Upper lobe of left lung (tissue), 6 donors: ENCODE results near the gene F7. TPM values are rescaled to one million over a fixed set of nuclear protein-coding genes. Genes with fewer than 3 reads are reported as not detected.

Experiments
- ATAC-seq, 2 donors: fragments of 200-7000 bp; cut with Tn5 transposase; one replicate each; pipeline ENCODE4 v1.9.1; 2022; ENCODE audit warnings: mild to moderate bottlenecking in 2 of 2, moderate library complexity in 2 of 2; ENCODE audit not compliant: low FRiP score in 2 of 2
- DNase-seq, 2 donors: peaks; one replicate each; pipeline ENCODE4 v3.0.0-alpha.2; 2019 to 2020
- H3K27ac ChIP-seq, 4 donors: fragments of 200-600 bp; sonication (generic); one replicate each; pipeline ENCODE4 v1.5.1; 2016 to 2019
- H3K27me3 ChIP-seq, 4 donors: fragments of 200-600 bp; sonication (generic); one replicate each; pipeline ENCODE4 v1.5.1; 2017 to 2019
- H3K36me3 ChIP-seq, 4 donors: fragments of 200-600 bp; sonication (generic); one replicate each; pipeline ENCODE4 v1.5.1; 2016 to 2019
- H3K4me1 ChIP-seq, 4 donors: fragments of 200-600 bp; sonication (generic); one replicate each; pipeline ENCODE4 v1.5.1; 2018 to 2019
- H3K4me3 ChIP-seq, 4 donors: fragments of 200-600 bp; sonication (generic); one replicate each; pipeline ENCODE4 v1.5.1; 2017 to 2019; ENCODE audit warnings: mild to moderate bottlenecking in 2 of 4, moderate library complexity in 1 of 4
- H3K9me3 ChIP-seq, 4 donors: fragments of 200-600 bp; sonication (generic); one replicate each; pipeline ENCODE4 v1.5.1; 2018 to 2019
- CTCF ChIP-seq, 6 experiments: fragments of 450-650 bp in 4 of 6; fragments of 200-600 bp in 2 of 6; sonication (generic) in 2 of 6; IDR thresholded peaks; one replicate each; pipeline ENCODE4 v1.5.1; 2016 to 2019; ENCODE audit warnings: antibody characterized with exemption in 6 of 6
- EP300 ChIP-seq, 4 donors: sonication (generic); formaldehyde crosslinking; IDR thresholded peaks; one replicate each; pipeline ENCODE4 v1.5.1; 2017; ENCODE audit warnings: antibody characterized with exemption in 4 of 4, control low read depth in 2 of 4
- POLR2A ChIP-seq, 4 donors: fragments of 450-650 bp; IDR thresholded peaks; one replicate each; pipeline ENCODE4 v1.5.1; 2016 to 2017; ENCODE audit warnings: antibody characterized with exemption in 4 of 4, mild to moderate bottlenecking in 2 of 4
- POLR2AphosphoS5 ChIP-seq, 2 donors: sonication (generic); formaldehyde crosslinking; IDR thresholded peaks; one replicate each; pipeline ENCODE4 v1.5.1; 2017; ENCODE audit warnings: antibody characterized with exemption in 2 of 2
- WGBS, 2 donors: methylation state at CpG; one replicate each; pipeline ENCODE4 v1.1.5; 2017 to 2018; 5-methylcytosine and 5-hydroxymethylcytosine counted together
- total RNA-seq, 6 donors: library from RNA; depleted of rRNA in 4 of 6; stranded (reverse); fragments of >200 nt in 4 of 6; gene quantifications; one replicate each; pipeline versions ENCODE4 v1.1.0 to v1.2.1, GENCODE V29; 2016 to 2021
- donor health status: DM: no; HTN: no; CAD: no; lungs with moderate emphysema.
- donor health status: DM: no; HTN: yes; CAD: no; lungs with severe emphysema.

The F7 gene
- total RNA-seq, 6 donors from 2014 or later: 0.20 TPM; not detected in 5

GRCh38 chr13:113074401-113074800 is 31.2 kb upstream of the F7 start:
- Histone ChIP-seq H3K27ac (no peak overlapping the region), H3K9me3 (no peaks in the 10 kb centered on the region), H3K27me3 (no peaks in the 10 kb centered on the region), H3K4me3 (no peak overlapping the region), H3K4me1 (no peaks in the 10 kb centered on the region), H3K36me3 (peaks cover 0 to 77% (median 21%) of the 10 kb centered on the region in 4 donors)
- peak in 1 of 2 donors; percentile 76 for DNase-seq
- no peak for TF ChIP-seq POLR2AphosphoS5 (IDR thresholded peaks at IDR 0.05)
- ATAC-seq: no peak
- 89 to 97% methylated on average over 12 to 18 of the region's 18 CpGs for WGBS, 2 donors

- DNase-seq: peak in 1 of 2 donors; percentile 70
- H3K27ac ChIP-seq: no peak overlapping the region
- TF ChIP-seq EP300 (IDR thresholded peaks at IDR 0.05): no peak
- TF ChIP-seq POLR2A (IDR thresholded peaks at IDR 0.05): no peak
- TF ChIP-seq POLR2AphosphoS5 (IDR thresholded peaks at IDR 0.05): no peak
- no peak for TF ChIP-seq CTCF (IDR thresholded peaks at IDR 0.05)
- WGBS, 2 donors: 92 to 95% methylated on average over 11 to 22 of the region's 22 CpGs
- H3K4me3 ChIP-seq: no peak overlapping the region
- H3K4me1 ChIP-seq: no peaks in the 10 kb centered on the region
- H3K9me3 ChIP-seq: no peaks in the 10 kb centered on the region
- ATAC-seq: no peak
- peaks cover 0 to 75% (median 19%) of the 10 kb centered on the region in 4 donors for H3K36me3 ChIP-seq
- H3K27me3 ChIP-seq: no peaks in the 10 kb centered on the region
These were observed 30.7 kb upstream of the F7 start for GRCh38 chr13:113074876-113075275.

GRCh38 chr13:113075711-113076110 is 29.9 kb upstream of the F7 start:
- ATAC-seq (peak in 1 of 2 donors; percentile 3), DNase-seq (peak in 1 of 2 donors; percentile 61)
- 95 to 99% methylated on average over 17 of the region's 17 CpGs for WGBS, 2 donors
- TF ChIP-seq POLR2A (IDR thresholded peaks at IDR 0.05) (no peak), EP300 (IDR thresholded peaks at IDR 0.05) (no peak), CTCF (IDR thresholded peaks at IDR 0.05) (no peak), POLR2AphosphoS5 (IDR thresholded peaks at IDR 0.05) (no peak)
- no peaks in the 10 kb centered on the region for H3K27me3 ChIP-seq
- H3K4me3 ChIP-seq: no peak overlapping the region
- peaks cover 0 to 72% (median 17%) of the 10 kb centered on the region in 4 donors for H3K36me3 ChIP-seq
- no peak overlapping the region for H3K27ac ChIP-seq
- no peaks in the 10 kb centered on the region for H3K4me1 ChIP-seq
- H3K9me3 ChIP-seq: no peaks in the 10 kb centered on the region

GRCh38 chr13:113076681-113077401 is 28.8 kb upstream of the F7 start:
- H3K9me3 ChIP-seq: no peaks in the 10 kb centered on the region
- H3K27me3 ChIP-seq: no peaks in the 10 kb centered on the region
- peak in 1 of 2 donors; percentile 35 for ATAC-seq
- H3K36me3 ChIP-seq: peaks cover 0 to 77% (median 16%) of the 10 kb centered on the region in 4 donors
- H3K27ac ChIP-seq: no peak overlapping the region
- H3K4me3 ChIP-seq: no peak overlapping the region
- 83 to 95% methylated on average over 7 to 34 of the region's 39 CpGs for WGBS, 2 donors
- no peaks in the 10 kb centered on the region for H3K4me1 ChIP-seq
- DNase-seq: peak in 1 of 2 donors; percentile 78
- TF ChIP-seq POLR2AphosphoS5 (IDR thresholded peaks at IDR 0.05) (no peak), CTCF (IDR thresholded peaks at IDR 0.05) (no peak), POLR2A (IDR thresholded peaks at IDR 0.05) (no peak), EP300 (IDR thresholded peaks at IDR 0.05) (no peak)

- WGBS, 2 donors: 87 to 91% methylated on average over 20 of the region's 20 CpGs
- H3K36me3 ChIP-seq: peaks cover 0 to 75% (median 18%) of the 10 kb centered on the region in 4 donors
- DNase-seq: peak in 1 of 2 donors; percentile 65
These were observed 28.0 kb upstream of the F7 start for GRCh38 chr13:113077566-113077952.

More at GRCh38 chr13:113077566-113077952, 28.0 kb upstream of the F7 start:
- ATAC-seq: no peak
- Histone ChIP-seq H3K9me3 (no peaks in the 10 kb centered on the region), H3K4me1 (no peaks in the 10 kb centered on the region), H3K27ac (no peak overlapping the region), H3K27me3 (no peaks in the 10 kb centered on the region), H3K4me3 (no peak overlapping the region)
- TF ChIP-seq POLR2AphosphoS5 (IDR thresholded peaks at IDR 0.05) (no peak), POLR2A (IDR thresholded peaks at IDR 0.05) (no peak), CTCF (IDR thresholded peaks at IDR 0.05) (no peak), EP300 (IDR thresholded peaks at IDR 0.05) (no peak)
